H1 (cell line): ENCODE measurements around the gene PRKN. TPM values are rescaled to one million over a fixed set of nuclear protein-coding genes. Genes with fewer than 3 reads are reported as not detected.

ENCODE experiments used
- CTCF ChIA-PET: fragments of 300-600 bp; sonication (Branson Sonifier 250); formaldehyde crosslinking; loops from one replicate; lab custom pipeline; 2021; ENCODE audit not compliant: partially characterized antibody; lab: Charles Lee
- POLR2A ChIA-PET: fragments of 300-600 bp; sonication (Branson Sonifier 250); formaldehyde crosslinking; loops from one replicate; lab custom pipeline; 2021; ENCODE audit warnings: inconsistent platforms; ENCODE audit not compliant: partially characterized antibody; lab: Charles Lee
- DNase-seq, 2 experiments: peaks; one replicate each; pipeline versions ENCODE4 v3.0.0 to v3.0.0-alpha.2; 2010 to 2022; ENCODE audit warnings: low spot score in 2 of 2, low read depth in 1 of 2, mixed read lengths in 1 of 2
- FAIRE-seq: peaks from 2 replicates; lab custom pipeline; 2011; peaks lifted over from hg19 to GRCh38; lab: Jason Lieb, UNC
- H2AFZ ChIP-seq: 2 replicates; pipeline ENCODE4 v1.8.1; 2012; ENCODE audit warnings: low read length, inconsistent platforms
- H2AK5ac ChIP-seq: 2 replicates; pipeline ENCODE4 v1.6.1; 2013; ENCODE audit warnings: low read depth, low read length
- H2BK120ac ChIP-seq: replicated peaks from 2 replicates; pipeline ENCODE3; 2013; ENCODE audit warnings: low read depth, low read length, inconsistent platforms
- H2BK12ac ChIP-seq: 2 replicates; pipeline ENCODE4 v1.6.1; 2013; ENCODE audit warnings: low read depth, low read length
- H2BK15ac ChIP-seq: 2 replicates; pipeline ENCODE4 v1.6.1; 2013; ENCODE audit warnings: low read length
- H2BK20ac ChIP-seq: 2 replicates; pipeline ENCODE4 v1.6.1; 2013; ENCODE audit warnings: low read length
- H2BK5ac ChIP-seq: 2 replicates; pipeline ENCODE4 v1.6.1; 2013; ENCODE audit warnings: low read depth, low read length
- H3K14ac ChIP-seq: 2 replicates; pipeline ENCODE4 v1.6.1; 2013; ENCODE audit warnings: inconsistent platforms; ENCODE audit not compliant: insufficient read length
- H3K18ac ChIP-seq: 2 replicates; pipeline ENCODE4 v1.6.1; 2013; ENCODE audit warnings: low read length; ENCODE audit errors: extremely low read depth
- H3K23ac ChIP-seq: 2 replicates; pipeline ENCODE4 v1.6.1; 2013; ENCODE audit warnings: inconsistent platforms; ENCODE audit not compliant: insufficient read length
- H3K23me2 ChIP-seq: 2 replicates; pipeline ENCODE4 v1.6.1; 2013; ENCODE audit warnings: low read depth, low read length
- H3K27ac ChIP-seq: 2 replicates; pipeline ENCODE4 v1.6.1; 2011; ENCODE audit warnings: low read depth, low read length, inconsistent platforms
- H3K27me3 ChIP-seq, 4 experiments: replicated peaks in 1 of 4; 1 replicate in 1 of 4; 2 replicates in 3 of 4; pipeline versions ENCODE4 v1.6.1 to v1.8.1; 2011 to 2013; ENCODE audit warnings: low read length in 3 of 4, mild to moderate bottlenecking in 3 of 4, inconsistent platforms in 2 of 4, mixed read lengths in 2 of 4, moderate library complexity in 1 of 4; ENCODE audit not compliant: control insufficient read depth in 3 of 4, insufficient read depth in 3 of 4; ENCODE audit errors: extremely low read depth in 1 of 4
- H3K36me3 ChIP-seq, 4 experiments: 2 replicates each; pipeline versions ENCODE4 v1.6.1 to v1.8.1; 2011 to 2013; ENCODE audit warnings: mild to moderate bottlenecking in 4 of 4, low read length in 3 of 4, moderate library complexity in 2 of 4, control low read depth in 1 of 4, inconsistent platforms in 1 of 4; ENCODE audit not compliant: insufficient read depth in 4 of 4, control insufficient read depth in 2 of 4
- H3K4ac ChIP-seq: replicated peaks from 2 replicates; pipeline ENCODE3; 2013; ENCODE audit warnings: low read length, low read depth, mixed read lengths, inconsistent platforms; ENCODE audit not compliant: insufficient read length
- H3K4me1 ChIP-seq, 4 experiments: replicated peaks in 1 of 4; 1 replicate in 1 of 4; 2 replicates in 3 of 4; pipeline versions ENCODE4 v1.6.1 to v1.8.1; 2011 to 2013; ENCODE audit warnings: low read length in 3 of 4, inconsistent platforms in 2 of 4, mixed read lengths in 1 of 4; ENCODE audit not compliant: insufficient read depth in 4 of 4, control insufficient read depth in 3 of 4
- H3K4me2 ChIP-seq, 2 experiments: 2 replicates each; pipeline versions ENCODE4 v1.6.1 to v1.8.1; 2011 to 2013; ENCODE audit warnings: low read depth in 2 of 2, low read length in 2 of 2, control low read depth in 1 of 2, inconsistent platforms in 1 of 2, mild to moderate bottlenecking in 1 of 2; ENCODE audit not compliant: insufficient read depth in 1 of 2
- H3K4me3 ChIP-seq, 4 experiments: fragments of 200-600, 300-600 bp in 1 of 4; sonication (generic), shearing (Covaris generic), sonication (Bioruptor Twin) in 1 of 4; 2 replicates each; pipeline versions ENCODE4 v1.5.1 to v1.8.1; 2011 to 2016; ENCODE audit warnings: low read length in 4 of 4, low read depth in 3 of 4, control low read depth in 2 of 4, inconsistent platforms in 2 of 4, mild to moderate bottlenecking in 2 of 4, mixed read lengths in 1 of 4, moderate library complexity in 1 of 4; ENCODE audit not compliant: insufficient read depth in 2 of 4; ENCODE audit errors: extremely low read depth in 1 of 4
- H3K56ac ChIP-seq: replicated peaks from 2 replicates; pipeline ENCODE3; 2013; ENCODE audit warnings: low read depth, mild to moderate bottlenecking, mixed read lengths, low read length, inconsistent platforms; ENCODE audit not compliant: insufficient read length
- H3K79me1 ChIP-seq: 2 replicates; pipeline ENCODE4 v1.6.1; 2013; ENCODE audit warnings: low read depth, low read length, control low read depth
- H3K79me2 ChIP-seq, 2 experiments: 2 replicates each; pipeline versions ENCODE4 v1.6.1 to v1.8.1; 2012 to 2013; ENCODE audit warnings: low read length in 2 of 2, mild to moderate bottlenecking in 2 of 2, inconsistent platforms in 1 of 2; ENCODE audit not compliant: insufficient read depth in 2 of 2, control insufficient read depth in 1 of 2
- H3K9ac ChIP-seq, 4 experiments: replicated peaks in 1 of 4; 1 replicate in 1 of 4; 2 replicates in 3 of 4; pipeline versions ENCODE4 v1.6.1 to v1.8.1; 2011 to 2013; ENCODE audit warnings: low read depth in 3 of 4, low read length in 3 of 4, control low read depth in 2 of 4, mild to moderate bottlenecking in 2 of 4, moderate library complexity in 2 of 4, inconsistent platforms in 1 of 4; ENCODE audit errors: extremely low read depth in 1 of 4
- H3K9me3 ChIP-seq, 2 experiments: 2 replicates each; pipeline versions ENCODE4 v1.6.1 to v1.8.1; 2012 to 2013; ENCODE audit warnings: mild to moderate bottlenecking in 2 of 2, moderate library complexity in 2 of 2, control low read depth in 1 of 2, inconsistent platforms in 1 of 2, low read depth in 1 of 2, low read length in 1 of 2, mixed read lengths in 1 of 2; ENCODE audit not compliant: insufficient read depth in 2 of 2
- H4K20me1 ChIP-seq, 2 experiments: replicated peaks in 1 of 2; 2 replicates each; pipeline versions ENCODE3 to v1.8.1; 2011 to 2013; ENCODE audit warnings: inconsistent platforms in 2 of 2, low read length in 2 of 2, mild to moderate bottlenecking in 1 of 2; ENCODE audit not compliant: insufficient read depth in 2 of 2, control insufficient read depth in 1 of 2
- H4K5ac ChIP-seq: 2 replicates; pipeline ENCODE4 v1.6.1; 2013; ENCODE audit warnings: low read length, low read depth, mixed read lengths, inconsistent platforms; ENCODE audit not compliant: insufficient read length
- H4K8ac ChIP-seq: 2 replicates; pipeline ENCODE4 v1.8.0; 2013; ENCODE audit warnings: mild to moderate bottlenecking, moderate library complexity, low read length, inconsistent platforms; ENCODE audit not compliant: insufficient read depth; ENCODE audit errors: extremely low read depth
- H4K91ac ChIP-seq: replicated peaks from 2 replicates; pipeline ENCODE3; 2013; ENCODE audit warnings: low read length, mixed read lengths, inconsistent platforms; ENCODE audit not compliant: insufficient read length
- BCL11A ChIP-seq, 2 experiments: IDR thresholded peaks; one replicate each; pipeline ENCODE4 v1.6.1; 2011; ENCODE audit warnings: low read depth in 2 of 2, low read length in 2 of 2, mild to moderate bottlenecking in 2 of 2
- CEBPB ChIP-seq: IDR thresholded peaks from 2 replicates; pipeline ENCODE4 v1.6.1; 2012; ENCODE audit warnings: low read depth, low read length
- E2F6 ChIP-seq: IDR thresholded peaks from 2 replicates; pipeline ENCODE4 v1.6.1; 2012; ENCODE audit warnings: inconsistent platforms
- EZH2 ChIP-seq: fragments of 200-600 bp; sonication (generic); IDR thresholded peaks from 2 replicates; pipeline ENCODE4 v1.7.1; 2012; ENCODE audit warnings: low read depth, mild to moderate bottlenecking, moderate library complexity, low read length, inconsistent platforms; ENCODE audit not compliant: severe bottlenecking
- JUND ChIP-seq: IDR thresholded peaks from 2 replicates; pipeline ENCODE4 v1.6.1; 2011; ENCODE audit warnings: mild to moderate bottlenecking, improper control_type of control experiment, low read length
- KDM4A ChIP-seq: IDR thresholded peaks from one replicate; pipeline ENCODE4 v1.7.1; 2012; ENCODE audit warnings: low read depth, mild to moderate bottlenecking, moderate library complexity, low read length, inconsistent platforms; ENCODE audit not compliant: severe bottlenecking
- NANOG ChIP-seq: IDR thresholded peaks from 2 replicates; pipeline ENCODE4 v1.6.1; 2011; ENCODE audit warnings: low read length, low read depth, mild to moderate bottlenecking, inconsistent platforms; ENCODE audit not compliant: insufficient read depth, poor library complexity, severe bottlenecking
- POLR2A ChIP-seq, 2 experiments: IDR thresholded peaks; 1 replicate in 1 of 2; 2 replicates in 1 of 2; pipeline ENCODE4 v1.6.1; 2011; ENCODE audit warnings: low read depth in 2 of 2, low read length in 2 of 2, mild to moderate bottlenecking in 2 of 2; ENCODE audit errors: control extremely low read depth in 1 of 2
- POU5F1 ChIP-seq: IDR thresholded peaks from 2 replicates; pipeline ENCODE4 v1.6.1; 2011; ENCODE audit warnings: low read depth, mild to moderate bottlenecking, low read length, moderate library complexity
- SP4 ChIP-seq: IDR thresholded peaks from 2 replicates; pipeline ENCODE4 v1.6.1; 2012; ENCODE audit warnings: low read length, inconsistent platforms
- TCF12 ChIP-seq: IDR thresholded peaks from 2 replicates; pipeline ENCODE4 v1.6.1; 2011; ENCODE audit warnings: low read depth, mild to moderate bottlenecking, low read length
- WGBS, 2 experiments: shearing (Covaris generic) in 1 of 2; methylation state at CpG; one replicate each; pipeline versions ENCODE4 v1.1.6 to v1.1.7; 2013 to 2015; ENCODE audit warnings: low lambda C conversion rate in 2 of 2, mixed read lengths in 2 of 2, inconsistent platforms in 1 of 2, low coverage in 1 of 2, missing lambda C conversion rate in 1 of 2; ENCODE audit not compliant: insufficient replicate concordance in 2 of 2, insufficient coverage in 1 of 2, insufficient read length in 1 of 2; ENCODE audit errors: extremely low coverage in 1 of 2, missing lambda C conversion rate in 1 of 2; 5-methylcytosine and 5-hydroxymethylcytosine counted together
- polyA plus RNA-seq, 7 experiments: library from polyadenylated mRNA; depleted of rRNA in 3 of 7; stranded (reverse) in 5 of 7; unstranded in 2 of 7; fragments of >200 nt in 5 of 7; fragments of 200-250 nt in 2 of 7; gene quantifications; 1 replicate in 5 of 7; 2 replicates in 1 of 7; 4 replicates in 1 of 7; pipeline versions ENCODE4 v1.2.1 to v1.2.3, GENCODE V29; 2011 to 2013; ENCODE audit warnings: missing spikeins in 2 of 7, mixed read lengths in 2 of 7
- total RNA-seq: library from RNA; stranded (reverse); fragmentation: NEBNext Ultra II Directional; extraction: Animal tissue kit (Norgen Biotek cat#: 25700); gene quantifications from 2 replicates; pipeline ENCODE4 v1.2.1, GENCODE V29; 2021

PRKN gene
- total and polyA plus RNA-seq, 2 of the 8 experiments (the other 6 are each of a cell fraction or from before 2014, with no cell fraction given), result 0.13 to 0.29 TPM

DNA sequence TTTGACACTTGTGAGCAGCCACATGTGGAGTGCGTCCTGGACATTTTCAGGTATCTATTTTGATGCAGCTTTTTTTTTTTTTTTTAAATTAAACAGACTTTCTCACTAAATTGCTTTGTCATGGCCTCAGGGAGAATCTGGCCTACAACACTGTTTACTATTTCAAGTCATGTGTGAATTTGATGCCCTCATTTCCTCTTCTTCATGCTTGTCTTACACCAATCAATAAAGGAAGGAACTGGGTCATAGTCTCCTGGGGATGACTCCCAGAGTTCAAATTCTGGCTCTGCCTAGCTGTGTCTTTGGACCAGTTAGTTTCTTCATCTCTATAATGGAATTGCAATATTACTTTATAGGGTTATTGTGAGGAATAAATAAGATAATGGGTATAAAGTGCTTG lies 554.1 kb downstream of the PRKN start:
- TF ChIP-seq KDM4A, result no peak
- no peak for TF ChIP-seq NANOG
- no peak for TF ChIP-seq E2F6
- TF ChIP-seq TCF12, result no peak
- no peak for TF ChIP-seq BCL11A (IDR thresholded peaks at IDR 0.05; ENCODE audit: low read depth in 2 of 2, low read length in 2 of 2)
- TF ChIP-seq POU5F1, result no peak
- TF ChIP-seq JUND, result no peak
- TF ChIP-seq POLR2A (IDR thresholded peaks at IDR 0.05; ENCODE audit: control extremely low read depth in 1 of 2, low read depth in 2 of 2, low read length in 2 of 2), result no peak
- TF ChIP-seq SP4, result no peak
- no peak for TF ChIP-seq CEBPB
- no peak for TF ChIP-seq EZH2

More for the DNA sequence above, 554.1 kb downstream of the PRKN start:
- no peak overlapping the region for H3K14ac ChIP-seq
- no peak overlapping the region for H2BK5ac ChIP-seq
- no peak overlapping the region for H4K5ac ChIP-seq
- H3K4me2 ChIP-seq, result no peak overlapping the region
- H2BK15ac ChIP-seq, result no peak overlapping the region
- H4K8ac ChIP-seq, result no peak overlapping the region
- no peak overlapping the region for H3K9ac ChIP-seq
- H3K27me3 ChIP-seq, result no peaks in the 10 kb centered on the region
- H3K79me1 ChIP-seq, result no peaks in the 10 kb centered on the region
- FAIRE-seq (no peak), DNase-seq (no peak)
- H3K9me3 ChIP-seq, result no peaks in the 10 kb centered on the region
- no peak overlapping the region for H2BK120ac ChIP-seq
- no peak overlapping the region for H3K27ac ChIP-seq
- H2AFZ ChIP-seq, result no peak overlapping the region
- CTCF ChIA-PET, result no interaction called here
- POLR2A ChIA-PET, result no interaction called here
- no peaks in the 10 kb centered on the region for H3K79me2 ChIP-seq
- no peaks in the 10 kb centered on the region for H3K23me2 ChIP-seq
- H4K91ac ChIP-seq, result no peak overlapping the region
- no peak overlapping the region for H3K56ac ChIP-seq
- no peaks in the 10 kb centered on the region for H3K36me3 ChIP-seq
- no peak overlapping the region for H3K18ac ChIP-seq
- no peak overlapping the region for H2AK5ac ChIP-seq
- no peaks in the 10 kb centered on the region for H3K4me1 ChIP-seq
- H2BK12ac ChIP-seq, result no peak overlapping the region
- no peaks in the 10 kb centered on the region for H4K20me1 ChIP-seq
- no peak overlapping the region for H2BK20ac ChIP-seq
- H3K4me3 ChIP-seq, result no peak overlapping the region
- no peak overlapping the region for H3K23ac ChIP-seq
- H3K4ac ChIP-seq, result no peak overlapping the region
- 92% methylated on average over 1 of the region's 1 CpG; no CpG with 5 or more reads in 1 of the 2 experiments for WGBS, 2 experiments
